ENCODE data around the gene FRY.

The FRY gene

DNA sequence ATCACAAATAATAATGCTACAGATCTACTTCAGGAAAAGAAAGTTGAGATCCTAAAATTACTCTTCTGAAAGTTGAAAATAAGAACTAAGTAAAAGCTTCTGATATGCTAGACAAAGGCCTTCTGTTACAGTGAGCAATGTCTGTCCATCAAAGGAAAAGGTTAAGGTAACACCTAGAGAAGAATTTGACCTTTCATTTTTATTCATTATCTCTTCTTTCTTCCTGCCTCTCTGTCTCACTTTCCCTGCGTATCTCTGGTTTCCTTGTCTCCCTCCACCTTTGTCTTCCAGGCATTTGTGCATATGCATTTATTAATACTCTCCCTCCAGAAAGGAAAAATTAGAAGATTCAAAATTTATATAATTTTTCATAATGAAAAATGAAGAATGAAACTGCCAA, 234.6 kb downstream of the FRY start:
- H3K27ac ChIP-seq = no peak overlapping the region
- no peak overlapping the region for H3K4me3 ChIP-seq

DNA sequence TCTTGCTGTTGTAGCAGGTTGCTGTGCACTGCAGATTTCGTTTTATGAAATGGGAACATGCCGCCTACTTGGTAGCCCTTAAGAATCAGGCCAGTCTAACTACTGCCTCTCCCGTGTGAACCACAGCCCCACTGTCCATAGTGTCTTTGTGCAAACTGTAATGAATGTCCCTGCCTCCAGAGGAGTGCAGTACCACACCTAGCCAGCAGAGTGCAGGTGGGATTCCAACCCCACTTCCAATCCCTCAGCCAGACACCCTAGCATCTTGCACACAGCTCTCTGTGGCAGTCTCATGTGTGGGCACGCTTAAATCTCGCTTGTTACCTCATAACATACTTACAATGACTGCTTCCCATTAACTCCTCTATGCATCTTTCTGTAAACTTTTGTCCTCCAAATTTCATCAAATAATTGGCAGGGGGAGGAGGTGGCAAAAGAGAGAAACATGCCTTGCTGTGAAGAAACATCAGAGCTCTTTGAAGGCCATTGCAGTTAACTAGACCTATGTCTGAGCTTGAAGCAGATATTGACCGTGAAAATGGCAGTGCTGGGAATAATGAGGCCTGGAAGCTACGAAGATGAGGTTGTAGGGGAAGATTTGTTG, 236.4 kb downstream of the FRY start:
- Histone ChIP-seq H3K27ac (no peak overlapping the region), H3K4me3 (no peak overlapping the region)

DNA sequence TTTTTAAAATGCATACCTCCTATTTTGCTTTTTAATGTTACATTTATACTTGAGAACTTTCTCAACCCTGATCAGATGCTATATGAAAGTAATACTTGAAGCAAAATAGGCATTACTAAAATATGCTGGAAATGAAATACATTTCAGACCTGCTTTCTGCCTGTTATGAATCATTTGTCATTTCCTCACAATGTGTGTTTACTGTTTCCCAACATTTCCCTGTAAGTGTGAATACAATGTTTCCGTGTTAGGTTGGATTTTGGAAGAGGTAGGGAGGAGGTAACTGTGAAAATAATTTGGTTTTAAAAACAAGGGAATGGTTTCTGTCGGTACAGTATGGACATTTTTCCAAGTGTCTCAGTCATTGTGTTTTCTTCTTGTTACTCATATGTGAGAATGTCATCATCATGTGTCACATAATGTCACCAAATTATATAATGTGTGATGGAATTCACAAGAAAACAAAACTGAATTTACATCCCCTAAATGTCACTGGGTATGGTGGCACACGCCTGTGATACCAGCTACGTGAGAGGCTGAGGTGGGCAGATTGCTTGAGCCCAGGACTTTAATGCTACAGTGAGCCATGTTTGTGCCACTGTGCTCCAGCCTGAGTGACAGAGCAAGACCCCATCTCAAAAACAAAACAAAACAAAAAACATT, 240.6 kb downstream of the FRY start:
- H3K27ac ChIP-seq = peak overlapping the region in 2 of 21 experiments; percentile 48 to 60
- H3K4me3 ChIP-seq = no peak overlapping the region

DNA sequence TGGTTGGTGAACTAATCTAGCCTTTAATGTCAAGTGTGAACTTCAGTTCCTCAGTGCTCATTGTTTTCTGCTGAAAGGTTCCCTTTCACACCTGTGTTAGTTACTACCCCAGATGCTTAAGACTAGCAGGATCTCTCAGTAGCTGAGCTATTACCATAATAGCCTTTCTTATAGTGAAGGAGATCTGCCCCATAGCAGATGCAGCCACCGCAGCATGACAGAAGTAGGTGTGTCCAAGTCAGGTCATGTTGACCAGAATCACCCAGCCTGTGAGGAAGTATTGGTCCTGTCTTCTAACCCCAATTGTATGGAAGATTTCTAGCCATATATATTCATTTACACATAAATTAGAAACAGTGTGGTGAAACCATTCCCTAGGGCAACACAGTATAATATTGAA, 246.3 kb downstream of the FRY start:
- no peak overlapping the region for H3K27ac ChIP-seq

DNA sequence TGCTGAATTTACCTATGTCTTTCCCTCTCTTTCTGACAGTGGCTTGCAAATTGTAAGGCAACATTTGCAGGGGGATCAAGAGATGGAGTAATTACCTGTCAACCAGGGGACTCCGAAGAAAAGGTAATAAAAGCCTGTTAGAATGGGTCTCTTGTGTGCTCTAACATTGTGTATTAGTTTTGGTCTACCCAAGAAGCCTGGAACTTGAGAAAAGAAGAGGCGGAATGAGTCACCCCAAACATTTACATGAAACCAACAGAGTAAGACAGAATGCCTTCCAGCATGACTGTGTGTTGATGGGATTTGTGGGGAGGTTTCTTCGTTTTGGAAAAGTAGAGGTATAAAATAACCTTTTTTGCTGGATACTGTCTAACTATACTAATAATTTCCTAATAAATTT, 246.9 kb downstream of the FRY start:
- Histone ChIP-seq H3K4me3 (no peak overlapping the region), H3K27ac (no peak overlapping the region)

More for the DNA sequence above, 246.3 kb downstream of the FRY start:
- H3K4me3 ChIP-seq = no peak overlapping the region

DNA sequence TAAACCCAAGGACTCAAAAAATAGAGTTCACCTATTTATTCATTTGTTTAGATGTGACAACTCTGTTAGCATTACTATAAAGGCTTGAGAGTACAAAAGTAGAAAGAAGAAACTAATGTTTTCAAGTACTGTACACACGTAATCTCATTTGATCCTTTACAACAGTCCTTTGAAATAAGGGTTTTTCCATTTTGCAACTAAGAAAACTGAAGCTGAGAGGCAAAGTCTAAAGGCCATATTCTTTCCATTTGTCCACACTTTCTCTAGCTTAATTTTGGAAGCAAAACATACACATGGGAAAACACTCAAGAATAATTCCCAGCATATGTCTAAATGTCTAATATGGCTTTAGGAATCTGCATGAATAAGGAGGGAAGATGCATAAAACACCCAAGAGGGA, 249.5 kb downstream of the FRY start:
- Histone ChIP-seq H3K27ac (no peak overlapping the region), H3K4me3 (no peak overlapping the region)

DNA sequence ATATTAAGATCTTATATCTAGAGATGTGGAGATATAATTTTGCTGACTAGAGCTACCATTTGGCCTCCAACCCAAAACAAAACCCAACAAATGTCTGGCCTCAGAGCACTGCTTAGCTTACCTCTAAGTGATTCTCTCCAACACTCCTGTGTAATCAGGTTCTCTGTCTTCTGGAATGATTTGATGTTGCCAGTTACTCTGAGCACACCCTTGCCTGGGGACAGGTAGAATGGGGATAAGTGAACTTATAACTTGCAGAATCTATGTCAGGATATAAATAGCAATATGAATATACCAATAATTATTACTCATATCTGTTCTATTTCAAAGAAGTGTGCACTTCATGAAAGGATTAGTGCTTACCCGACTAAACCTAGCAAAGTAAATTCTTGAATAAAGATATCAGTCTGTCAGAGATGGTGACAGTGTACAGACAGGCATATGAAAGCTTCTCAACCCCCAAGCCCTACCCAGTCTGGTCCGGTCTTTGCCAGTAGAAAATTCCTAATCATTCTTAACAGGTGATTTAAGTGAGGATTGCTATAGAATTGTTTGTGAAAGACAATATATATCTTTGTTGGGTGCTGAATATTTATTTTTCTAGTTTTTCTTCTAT, 250.6 kb downstream of the FRY start:
- Histone ChIP-seq H3K4me3 (no peak overlapping the region), H3K27ac (no peak overlapping the region)

DNA sequence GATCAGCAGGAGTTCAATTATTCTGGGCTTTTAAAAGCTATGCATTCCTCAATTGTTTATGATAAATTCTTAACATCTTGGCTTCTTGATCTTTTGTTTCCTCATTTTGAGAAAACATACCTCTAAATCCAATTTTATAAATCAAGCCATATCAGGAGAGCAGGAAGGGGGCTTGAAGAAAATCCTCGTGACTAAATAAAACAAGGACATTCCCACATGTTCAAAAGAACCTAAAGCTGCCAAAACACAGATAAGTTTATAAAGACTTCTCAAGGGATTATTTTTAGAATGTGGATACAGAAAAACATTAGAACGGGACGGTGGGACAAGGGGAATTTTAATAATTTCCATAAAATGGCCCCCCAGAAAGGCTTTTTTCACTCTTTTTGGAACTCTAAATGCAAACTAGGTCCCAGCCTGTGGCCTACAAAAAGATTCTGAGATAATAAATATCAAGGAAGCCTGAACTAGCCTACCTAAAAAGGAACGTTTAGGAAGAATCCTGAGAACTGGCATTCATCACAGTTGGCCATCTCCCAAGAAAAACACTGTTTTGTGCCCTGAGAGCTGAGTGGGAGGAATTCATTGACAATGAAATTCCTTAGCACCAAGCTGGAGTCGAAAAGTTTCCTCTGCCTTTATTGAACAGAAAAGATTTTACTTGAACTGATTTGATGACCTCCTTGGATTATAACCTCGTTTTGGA, 253.5 kb downstream of the FRY start:
- peak overlapping the region in 10 of 21 experiments; percentile 2 to 69 (median 50) for H3K27ac ChIP-seq
- no peak overlapping the region for H3K4me3 ChIP-seq

DNA sequence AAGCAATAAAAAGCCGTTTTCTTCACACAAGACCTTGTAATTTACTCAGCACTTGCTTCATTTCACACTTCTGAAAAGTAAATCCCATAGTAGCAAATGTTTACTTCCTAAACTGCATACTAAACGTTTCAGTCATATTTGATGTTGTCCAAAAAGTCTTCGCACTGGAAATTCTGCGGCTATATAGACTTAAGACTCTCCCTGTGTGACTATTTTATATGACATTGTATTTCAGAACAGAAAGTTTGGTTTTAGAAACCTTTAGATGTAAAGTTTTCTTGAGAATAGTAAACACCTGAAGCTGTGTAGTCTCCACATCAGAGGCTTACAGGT, 254.0 kb downstream of the FRY start:
- Histone ChIP-seq H3K27ac (peak overlapping the region in 8 of 21 experiments; percentile 2 to 69 (median 51)), H3K4me3 (no peak overlapping the region)

DNA sequence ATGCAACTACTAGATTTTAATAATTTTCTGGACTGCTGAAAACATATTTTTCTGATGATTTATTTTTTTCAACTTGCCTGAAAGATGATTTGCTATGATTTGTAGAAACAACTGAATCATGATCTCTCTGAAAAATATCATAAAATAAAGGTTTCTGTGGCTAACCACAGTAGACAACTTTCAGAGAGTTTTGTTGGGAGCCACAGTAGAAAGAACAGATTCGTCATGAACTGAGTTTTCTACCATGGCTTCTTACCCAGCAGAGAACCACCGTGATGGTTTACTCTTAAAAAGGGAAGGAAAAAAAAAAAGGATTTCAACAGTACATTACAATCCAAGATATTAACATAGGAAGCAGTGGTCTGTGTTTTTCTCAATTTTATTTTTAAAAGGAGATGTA, 265.6 kb downstream of the FRY start:
- H3K4me3 ChIP-seq = no peak overlapping the region
- no peak overlapping the region for H3K27ac ChIP-seq

DNA sequence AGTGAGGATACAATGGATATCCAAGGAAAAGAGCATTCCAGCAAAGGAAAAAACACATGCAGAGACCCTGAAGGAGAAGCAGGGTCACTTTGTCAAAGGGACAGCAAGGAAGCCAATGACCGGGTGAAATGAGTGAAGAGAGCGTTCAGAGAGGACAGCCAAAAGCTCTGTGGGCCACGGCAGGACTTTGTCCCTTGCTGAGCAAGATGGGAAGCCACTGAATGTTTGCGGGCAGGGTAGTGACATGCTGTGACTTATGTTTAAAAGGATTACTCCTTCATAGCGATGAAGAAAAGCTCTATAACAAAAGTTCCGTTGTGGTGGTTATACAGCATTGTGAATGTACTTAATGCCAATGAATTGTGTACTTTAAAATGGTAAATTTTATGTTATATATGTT, 267.1 kb downstream of the FRY start:
- H3K27ac ChIP-seq = no peak overlapping the region
- H3K4me3 ChIP-seq = no peak overlapping the region

DNA sequence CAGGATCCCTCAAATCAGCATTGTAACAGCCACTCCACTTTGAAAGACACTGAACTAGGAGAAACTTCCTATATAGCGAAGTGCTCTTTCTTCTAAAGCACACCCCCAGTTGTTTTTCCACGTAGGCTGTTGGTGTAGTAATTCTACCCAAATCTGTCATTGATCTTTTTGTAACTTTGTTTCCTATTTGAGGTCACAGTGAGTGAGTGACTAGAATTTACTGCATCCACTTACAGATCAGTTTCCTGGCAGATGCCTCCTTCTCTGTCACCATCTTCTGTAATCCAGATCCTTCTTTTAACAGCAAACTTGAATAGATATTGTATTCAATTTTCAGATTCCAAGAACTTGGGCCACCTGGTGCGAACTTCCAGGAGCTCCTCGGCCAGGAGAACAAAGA, 268.3 kb downstream of the FRY start:
- no peak overlapping the region for H3K27ac ChIP-seq
- H3K4me3 ChIP-seq = no peak overlapping the region

DNA sequence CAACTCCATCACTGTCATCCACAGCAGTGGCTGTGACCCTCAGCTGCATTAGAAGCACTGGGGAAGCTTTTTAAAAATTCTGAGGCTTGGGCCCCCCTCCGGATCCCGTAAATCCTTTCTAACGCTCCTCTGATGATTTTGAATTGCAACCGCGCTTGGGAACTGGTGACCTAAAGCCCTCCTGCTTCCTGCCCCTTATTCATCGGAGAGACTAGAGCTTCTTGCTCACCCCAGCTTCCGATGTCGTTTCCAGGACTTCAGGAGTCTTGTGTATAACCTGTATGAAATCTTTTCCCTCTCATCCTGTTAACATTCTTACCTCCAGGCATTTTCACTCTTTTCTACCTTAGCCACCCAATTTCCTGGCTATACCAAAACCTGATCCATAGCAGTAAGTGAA, 268.8 kb downstream of the FRY start:
- H3K4me3 ChIP-seq = no peak overlapping the region
- H3K27ac ChIP-seq = no peak overlapping the region

DNA sequence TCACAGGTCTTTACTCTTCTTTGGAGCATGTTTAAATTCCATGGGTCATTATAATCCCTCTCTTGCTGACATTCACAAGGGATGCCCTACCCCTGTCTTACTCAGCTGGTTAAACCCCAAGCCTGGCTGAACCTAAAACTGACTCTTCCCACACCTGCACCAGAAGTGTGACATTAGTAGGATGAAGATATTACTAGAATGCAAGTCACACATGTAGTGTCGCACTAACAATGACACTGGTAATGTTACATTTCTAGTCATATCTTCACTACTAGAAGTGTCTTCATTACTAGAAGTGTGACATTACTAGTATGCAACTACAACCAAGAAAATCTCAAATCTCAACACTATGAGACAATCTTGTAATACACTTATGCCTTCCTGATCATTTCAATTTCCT, 269.3 kb downstream of the FRY start:
- no peak overlapping the region for H3K4me3 ChIP-seq
- no peak overlapping the region for H3K27ac ChIP-seq

DNA sequence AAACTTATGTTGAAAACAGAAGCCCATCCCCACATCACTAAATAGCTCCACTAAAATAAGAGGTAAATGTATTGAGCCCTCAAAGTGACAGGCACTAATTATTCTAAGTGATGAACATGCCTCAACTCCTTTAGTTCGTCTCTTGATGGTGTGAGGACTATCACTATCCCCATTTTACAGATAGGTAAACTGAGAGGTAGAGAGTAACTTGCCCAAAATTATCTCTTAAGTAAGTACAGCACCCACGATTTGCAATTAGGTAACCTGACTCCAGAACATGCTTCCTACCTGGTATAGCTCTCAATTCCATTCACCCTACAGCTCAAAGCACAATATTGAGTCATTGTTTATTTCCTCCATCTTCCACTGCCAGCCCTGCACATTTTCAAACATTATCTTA, 270.9 kb downstream of the FRY start:
- Histone ChIP-seq H3K27ac (no peak overlapping the region), H3K4me3 (no peak overlapping the region)

DNA sequence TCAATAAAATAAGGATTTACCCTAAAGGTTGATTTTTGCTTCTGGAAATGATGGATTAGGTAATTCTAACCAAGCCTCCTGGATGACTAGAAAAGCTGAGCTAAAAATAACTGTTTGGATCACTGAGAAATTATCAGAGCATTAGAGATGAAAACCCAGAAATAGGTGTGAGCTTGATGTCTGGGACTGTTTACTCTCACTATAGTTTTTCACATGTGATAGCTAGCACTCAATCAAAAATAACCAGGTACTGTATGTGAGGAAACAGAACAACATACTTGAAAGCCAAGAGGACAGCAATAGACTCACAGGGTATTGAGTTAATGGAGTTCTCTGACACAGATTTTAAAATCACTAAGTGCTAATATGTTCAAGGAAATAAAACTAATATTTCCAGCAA, 274.1 kb downstream of the FRY start:
- H3K4me3 ChIP-seq = no peak overlapping the region
- H3K27ac ChIP-seq = no peak overlapping the region

DNA sequence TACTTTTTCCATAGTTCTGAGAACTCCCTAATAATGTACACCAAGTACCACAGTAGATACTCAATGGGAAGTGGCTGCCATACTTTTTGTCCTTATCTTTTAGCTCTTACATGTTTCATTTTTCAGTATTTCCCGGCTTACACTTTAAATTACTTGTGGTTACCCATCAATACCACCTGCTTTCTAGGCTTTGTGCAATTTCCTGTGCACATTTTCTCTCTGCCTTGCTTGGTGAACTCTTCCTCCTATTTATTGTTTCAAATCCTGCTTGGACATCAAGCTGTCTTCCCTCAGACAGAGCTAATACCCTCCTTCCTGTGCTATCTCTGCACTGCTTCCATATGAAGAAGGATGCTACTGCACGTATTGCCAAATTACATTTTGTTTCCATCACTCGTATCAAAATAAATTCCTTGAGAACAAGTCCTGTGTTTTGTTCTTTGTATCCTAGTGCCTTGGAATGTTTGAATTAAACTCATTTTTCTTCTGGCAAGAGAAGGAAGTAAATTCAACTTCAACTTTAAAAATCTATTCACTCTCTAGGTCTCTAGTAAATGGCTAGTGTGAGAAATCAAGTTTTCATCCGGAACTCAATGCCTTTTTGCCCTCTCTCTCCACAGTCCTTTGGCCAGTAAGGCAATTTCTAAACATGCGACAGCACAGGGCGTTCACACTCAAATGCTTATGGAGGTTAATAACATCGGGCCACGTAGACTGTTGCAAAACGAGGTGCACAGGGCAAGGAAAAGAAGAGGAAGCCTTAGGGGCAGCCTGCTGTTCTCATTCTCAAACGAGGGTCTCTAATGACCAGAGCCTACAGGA, 277.9 kb downstream of the FRY start:
- peak overlapping the region in 1 of 21 experiments; percentile 47 for H3K27ac ChIP-seq
- H3K4me3 ChIP-seq = peak overlapping the region in 4 of 7 experiments; percentile 3 to 13 (median 8)

DNA sequence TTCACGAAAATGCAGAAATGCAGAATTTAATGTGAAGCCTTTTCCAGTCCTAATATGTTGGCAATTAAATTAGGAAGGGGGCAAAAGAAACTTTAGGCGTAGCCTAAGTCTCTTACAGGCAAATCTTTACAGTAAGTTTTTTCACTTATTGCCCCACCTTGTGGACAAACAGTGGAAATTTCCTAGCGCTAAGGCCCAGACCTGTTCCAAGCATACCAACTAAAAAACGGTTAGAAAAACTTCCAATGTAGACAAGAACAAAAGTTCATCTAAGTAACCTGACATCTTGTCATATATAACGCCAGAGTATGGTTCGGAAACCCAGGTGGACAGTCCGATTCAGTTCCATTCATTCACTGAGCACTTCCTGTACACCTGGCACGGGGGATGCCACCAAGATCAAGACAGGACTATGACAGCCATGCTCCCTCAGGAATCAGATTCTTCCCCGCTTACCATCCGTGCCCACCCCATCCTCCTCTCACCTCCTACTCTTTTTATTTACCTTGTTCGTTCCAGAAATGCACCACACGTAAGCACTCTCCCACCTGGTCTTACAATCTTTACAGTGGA, 278.6 kb downstream of the FRY start:
- Histone ChIP-seq H3K27ac (peak overlapping the region in 1 of 21 experiments; percentile 47), H3K4me3 (peak overlapping the region in 4 of 7 experiments; percentile 3 to 13 (median 8))

DNA sequence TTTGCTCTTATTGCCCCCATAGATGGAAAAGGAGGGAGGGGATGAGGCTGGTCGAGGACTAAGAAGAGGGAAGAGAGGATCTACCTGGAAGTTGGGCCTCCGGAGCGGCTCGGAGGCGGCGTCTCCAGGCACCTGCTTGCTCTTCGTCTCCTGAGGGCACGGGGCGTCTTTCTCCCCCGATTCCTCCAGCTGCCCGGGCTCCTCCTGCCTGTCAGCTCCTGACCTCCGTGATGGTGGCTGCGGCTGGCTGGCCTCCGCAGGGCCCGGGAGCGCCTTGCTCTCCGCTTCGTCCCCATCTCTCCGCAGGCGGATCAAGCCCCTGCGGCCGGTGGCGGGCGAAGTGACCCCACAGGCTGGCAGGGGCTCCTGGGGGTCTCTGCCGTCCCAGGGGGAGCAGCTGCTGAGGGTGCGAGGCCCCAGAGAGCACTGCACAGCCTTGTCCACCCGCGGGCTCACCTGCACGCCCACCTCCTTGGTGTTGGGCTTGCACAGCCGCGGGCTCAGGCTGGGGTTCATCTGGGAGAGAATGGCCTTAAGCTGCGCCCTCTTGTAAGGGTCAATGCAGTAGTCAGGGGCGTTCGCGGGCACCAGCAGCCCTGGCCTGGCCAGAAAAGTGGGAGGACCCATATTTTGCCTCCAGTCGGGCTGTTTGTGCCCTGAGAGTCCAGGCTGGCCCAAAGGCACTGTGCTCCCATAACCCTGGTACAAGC, 279.8 kb downstream of the FRY start:
- Histone ChIP-seq H3K27ac (no peak overlapping the region), H3K4me3 (no peak overlapping the region)

Measured in skin epidermis (tissue), 12 donors.